HG03135 (cell line): Measurements from ENCODE around the gene CAMKK2.
"Not testable (repeated sequence)": the region's sequence is repeated elsewhere in the genome, so short reads cannot be mapped to it uniquely, and the experiment has no call there.

Experiments
- ATAC-seq: cut with Tn5 transposase; IDR thresholded peaks from one replicate; pipeline ENCODE4 v1.9.1; 2021; ENCODE audit warnings: mild to moderate bottlenecking, moderate library complexity; ENCODE audit not compliant: unreplicated experiment

CAMKK2 gene

GRCh38 chr12:121296618-121297434, at the start of gene CAMKK2:
Gene CAMKK2 (minus strand): TSS chr12:121296709. CDS start chr12:121274526, 22,183 bp downstream.
- ATAC-seq: peak; percentile 65

- ATAC-seq: no peak
Observed at GRCh38 chr12:121345151-121345815, 48.8 kb upstream of the CAMKK2 start.

- ATAC-seq: no peak
Observed at GRCh38 chr12:121344506-121344905, 48.0 kb upstream of the CAMKK2 start.

GRCh38 chr12:121337416-121337815, 40.9 kb upstream of the CAMKK2 start:
- ATAC-seq: no peak

GRCh38 chr12:121334513-121335343, 38.2 kb upstream of the CAMKK2 start:
- ATAC-seq: no peak

GRCh38 chr12:121333747-121334146, 37.2 kb upstream of the CAMKK2 start:
- ATAC-seq: no peak

- no peak for ATAC-seq
Observed at GRCh38 chr12:121331248-121331647, 34.7 kb upstream of the CAMKK2 start.

GRCh38 chr12:121330692-121331091, 34.2 kb upstream of the CAMKK2 start:
- ATAC-seq: no peak

GRCh38 chr12:121330195-121330594, 33.7 kb upstream of the CAMKK2 start:
- ATAC-seq: no peak

GRCh38 chr12:121328620-121329019, 32.1 kb upstream of the CAMKK2 start:
- no peak for ATAC-seq

- ATAC-seq: no peak
Observed at GRCh38 chr12:121326996-121327674, 30.6 kb upstream of the CAMKK2 start.

GRCh38 chr12:121325922-121326396, 29.4 kb upstream of the CAMKK2 start:
- ATAC-seq: no peak

- no peak for ATAC-seq
Observed at GRCh38 chr12:121323908-121324307, 27.4 kb upstream of the CAMKK2 start.

- no peak for ATAC-seq
Observed at GRCh38 chr12:121318121-121318520, 21.6 kb upstream of the CAMKK2 start.

GRCh38 chr12:121314431-121314830, 17.9 kb upstream of the CAMKK2 start:
- no peak for ATAC-seq

GRCh38 chr12:121310231-121310630, 13.7 kb upstream of the CAMKK2 start:
- not testable (repeated sequence) for ATAC-seq

- ATAC-seq: not testable (repeated sequence)
Observed at GRCh38 chr12:121307397-121307796, 10.9 kb upstream of the CAMKK2 start.

- no peak for ATAC-seq
Observed at GRCh38 chr12:121304306-121304705, 7.8 kb upstream of the CAMKK2 start.

GRCh38 chr12:121301876-121302275, 5.4 kb upstream of the CAMKK2 start:
- no peak for ATAC-seq

GRCh38 chr12:121300083-121300819, 3.7 kb upstream of the CAMKK2 start:
- ATAC-seq: no peak
